ENCODE measurements around the gene STK32B.
"Not testable (repeated sequence)": the region's sequence is repeated elsewhere in the genome, so short reads cannot be mapped to it uniquely, and the experiment has no call there.

Gene STK32B

DNA sequence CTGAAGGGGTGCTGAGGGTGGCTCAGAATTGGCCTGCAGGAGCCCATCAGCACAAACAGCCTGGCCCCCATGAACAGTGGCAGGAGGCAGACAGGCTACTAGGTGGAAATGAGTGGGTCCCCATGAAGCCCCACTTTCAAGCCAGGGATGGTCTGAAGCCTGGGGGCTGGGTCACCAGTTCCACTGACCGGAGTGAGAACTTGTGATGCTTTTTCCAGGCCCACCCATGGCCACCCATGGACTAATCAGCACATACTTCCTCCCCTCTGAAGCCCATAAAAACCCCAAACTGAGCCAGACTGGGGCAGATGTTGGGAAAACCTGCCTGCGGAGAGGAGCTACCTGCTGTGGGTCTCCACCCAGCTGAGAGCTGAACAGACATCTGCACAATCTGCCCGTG is 372.9 kb downstream of the STK32B start:
- in situ Hi-C loops (cut with MboI; ENCODE audit: low sequenced_read_pairs), result no loop called here

DNA sequence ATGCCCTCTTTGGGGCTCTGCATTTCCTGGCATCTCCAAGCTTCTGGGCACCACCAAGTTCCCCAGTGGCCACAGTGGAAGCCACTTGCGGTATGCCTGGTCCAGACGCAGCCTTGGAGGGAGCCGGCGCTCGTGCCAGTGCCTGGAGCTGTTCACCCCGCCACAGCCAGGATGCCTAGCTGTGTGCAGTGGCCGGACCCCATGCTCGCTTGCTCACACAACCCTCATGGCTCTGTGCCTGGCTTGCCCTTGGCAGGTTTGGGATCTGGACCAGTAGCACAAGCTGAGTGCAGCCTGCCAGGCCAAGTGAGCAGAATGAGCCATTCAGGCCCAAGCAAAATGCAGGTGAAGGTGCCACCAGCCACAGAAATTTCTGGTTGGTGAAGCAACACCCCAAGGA is 373.6 kb downstream of the STK32B start:
- in situ Hi-C loops (cut with MboI; ENCODE audit: low sequenced_read_pairs), result no loop called here

DNA sequence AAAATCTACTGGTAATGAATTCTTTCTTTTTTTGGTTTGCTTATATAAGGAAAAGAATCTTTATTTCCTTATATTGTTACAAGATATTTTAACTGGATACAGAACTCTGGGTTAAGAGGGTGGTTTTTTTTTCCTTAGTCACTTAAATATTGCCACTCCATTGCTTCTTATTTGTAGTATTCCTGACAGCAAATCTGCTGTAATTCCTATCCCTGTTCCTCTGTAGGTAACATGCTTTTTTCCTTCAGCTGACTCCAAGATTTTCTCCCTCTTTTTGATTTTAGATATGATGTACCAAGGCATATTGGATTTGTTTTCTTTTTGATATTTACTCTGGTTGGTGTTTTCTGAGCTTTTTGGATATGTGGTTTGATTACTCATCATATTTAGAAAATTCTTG is 378.5 kb downstream of the STK32B start:
- in situ Hi-C loops (cut with MboI; ENCODE audit: low sequenced_read_pairs), result no loop called here

DNA sequence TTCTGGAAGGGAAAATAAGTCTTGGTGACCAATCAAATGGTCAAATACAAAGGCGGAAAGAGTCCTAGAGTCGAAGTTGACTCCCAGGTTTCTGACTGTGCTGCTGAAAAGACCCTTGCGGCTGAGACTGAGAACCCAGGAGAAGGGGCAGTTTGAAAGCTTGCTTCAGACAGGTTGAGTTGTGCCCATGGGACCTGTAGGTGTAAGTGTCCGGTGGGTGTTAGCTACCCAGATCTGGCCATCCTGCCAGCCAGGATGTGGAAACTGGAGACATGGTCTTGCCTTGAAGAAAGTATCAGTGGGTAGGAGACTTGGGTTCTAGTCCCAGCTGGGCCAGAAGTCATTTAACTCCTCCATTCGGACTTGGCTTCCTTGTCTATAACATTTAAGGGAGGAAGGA is 381.9 kb downstream of the STK32B start:
- in situ Hi-C loops (cut with MboI; ENCODE audit: low sequenced_read_pairs), result no loop called here

DNA sequence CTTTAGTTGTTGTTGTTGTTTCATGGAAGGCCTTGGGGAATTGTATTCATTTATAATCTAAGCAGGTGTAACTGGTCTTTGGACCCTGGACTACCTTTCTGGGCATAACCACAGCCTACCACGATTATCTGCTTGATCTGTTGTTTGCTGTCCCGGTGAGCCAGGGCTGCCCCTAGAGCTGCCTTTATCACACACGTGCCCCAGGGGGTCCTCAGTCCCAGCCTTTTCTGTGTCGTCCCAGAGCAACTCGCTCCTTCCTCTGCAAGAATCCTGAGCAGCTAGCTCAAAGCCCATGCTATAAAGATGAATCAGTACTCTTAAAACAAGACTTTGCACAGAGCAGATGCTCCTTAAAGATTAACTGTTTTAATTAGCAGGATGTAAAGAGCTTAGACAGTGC is 383.9 kb downstream of the STK32B start:
- in situ Hi-C loops (cut with MboI; ENCODE audit: low sequenced_read_pairs), result no loop called here

DNA sequence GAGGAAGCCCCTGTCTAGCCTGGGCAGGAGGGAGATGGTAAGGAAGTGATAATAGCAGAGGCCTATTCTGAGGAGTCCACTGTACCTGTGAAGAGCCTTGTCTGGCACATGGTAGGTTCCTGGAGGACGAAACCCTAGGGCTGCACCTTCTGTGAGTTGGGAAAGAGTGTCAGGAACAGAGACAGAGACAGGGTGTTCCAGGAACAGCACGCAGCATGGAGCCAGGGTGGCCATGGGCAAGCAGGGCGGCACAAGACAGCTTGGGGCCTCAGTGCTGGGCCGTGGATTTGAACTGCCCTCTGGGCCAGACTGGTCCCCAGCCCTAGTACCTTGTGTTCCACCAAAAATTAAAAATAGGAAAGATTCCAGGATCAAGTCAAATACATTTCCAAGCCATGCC is 384.5 kb downstream of the STK32B start:
- in situ Hi-C loops (cut with MboI; ENCODE audit: low sequenced_read_pairs), result no loop called here

DNA sequence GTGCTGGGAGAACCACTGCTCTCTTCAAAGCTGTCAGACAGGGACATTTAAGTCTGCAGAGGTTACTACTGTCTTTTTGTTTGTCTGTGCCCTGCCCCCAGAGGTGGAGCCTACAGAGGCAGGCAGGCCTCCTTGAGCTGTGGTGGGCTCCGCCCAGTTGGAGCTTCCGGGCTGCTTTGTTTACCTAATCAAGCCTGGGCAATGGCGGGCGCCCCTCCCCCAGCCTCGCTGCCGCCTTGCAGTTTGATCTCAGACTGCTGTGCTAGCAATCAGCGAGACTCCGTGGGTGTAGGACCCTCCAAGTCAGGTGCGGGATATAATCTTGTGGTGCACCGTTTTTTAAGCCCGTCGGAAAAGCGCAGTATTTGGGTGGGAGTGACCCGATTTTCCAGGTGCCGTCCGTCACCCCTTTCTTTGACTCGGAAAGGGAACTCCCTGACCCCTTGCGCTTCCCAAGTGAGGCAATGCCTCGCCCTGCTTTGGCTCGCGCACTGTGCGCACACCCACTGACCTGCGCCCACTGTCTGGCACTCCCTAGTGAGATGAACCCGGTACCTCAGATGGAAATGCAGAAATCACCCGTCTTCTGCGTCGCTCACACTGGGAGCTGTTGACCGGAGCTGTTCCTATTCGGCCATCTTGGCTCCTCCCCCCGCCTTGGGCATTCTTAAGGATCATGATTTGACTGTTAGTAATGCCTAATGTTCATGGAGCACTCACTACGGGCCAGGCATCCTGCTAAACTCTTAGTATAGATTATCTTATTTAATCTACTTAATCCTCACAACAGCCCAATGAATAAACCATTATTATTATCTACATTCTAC is 392.9 kb downstream of the STK32B start:
- in situ Hi-C loops (cut with MboI; ENCODE audit: low sequenced_read_pairs), result not testable (repeated sequence)

DNA sequence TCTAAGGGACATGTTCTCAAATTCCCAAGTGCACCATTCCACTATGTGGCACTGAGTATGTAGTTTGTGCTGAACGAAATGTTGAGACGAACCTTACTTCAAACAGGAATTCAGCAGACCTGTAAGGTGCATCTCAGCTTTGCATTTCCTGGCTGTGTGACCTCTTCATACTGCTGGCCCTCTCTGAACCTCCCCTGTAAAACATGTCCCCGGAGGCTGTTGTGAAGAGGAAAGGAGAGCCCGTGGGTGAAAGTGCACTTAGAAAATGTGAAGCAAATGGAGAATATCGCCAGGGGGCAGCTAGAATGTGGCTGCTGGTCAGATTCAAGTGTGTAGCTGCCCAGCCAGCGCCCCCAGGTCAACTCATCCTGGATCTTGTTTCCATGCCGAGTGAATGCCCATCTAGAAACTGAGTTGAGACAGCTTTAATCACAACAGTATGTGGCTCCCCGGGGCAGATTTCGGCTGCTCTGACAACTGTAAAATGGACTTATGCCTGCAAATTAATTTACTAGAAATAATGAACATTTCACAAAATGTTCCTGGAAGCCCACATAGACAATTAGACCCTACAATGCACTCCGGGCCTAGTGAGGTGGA is 393.7 kb downstream of the STK32B start:
- in situ Hi-C loops (cut with MboI; ENCODE audit: low sequenced_read_pairs), result no loop called here

DNA sequence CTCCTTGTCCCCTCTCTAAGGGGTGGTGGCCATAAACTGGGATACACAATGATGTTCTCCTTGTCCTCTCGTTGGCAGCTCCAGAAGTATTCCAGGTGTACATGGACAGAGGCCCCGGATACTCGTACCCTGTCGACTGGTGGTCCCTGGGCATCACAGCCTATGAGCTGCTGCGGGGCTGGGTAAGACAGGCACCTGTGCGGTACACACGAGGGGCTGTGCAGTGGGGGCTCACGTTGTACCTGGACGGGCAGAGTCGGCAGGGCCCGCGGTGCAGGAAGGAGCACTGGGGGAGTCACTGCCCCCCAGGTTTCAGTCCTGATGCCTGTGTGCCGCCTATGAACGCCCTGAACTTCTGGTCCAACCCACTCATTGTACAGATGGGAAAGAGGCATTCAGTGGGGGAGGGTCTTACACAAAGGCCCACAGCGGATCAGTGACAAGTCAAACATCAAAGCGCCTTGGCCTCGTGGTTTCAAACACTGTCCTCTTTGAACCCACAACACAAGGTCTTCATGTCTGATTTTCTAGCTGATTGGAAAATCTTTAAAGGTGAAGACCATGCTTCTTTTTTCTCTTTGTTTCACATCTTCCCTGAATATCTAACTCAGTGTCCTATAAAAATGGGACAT is 395.4 kb downstream of the STK32B start:
- in situ Hi-C loops (cut with MboI; ENCODE audit: low sequenced_read_pairs), result no loop called here

DNA sequence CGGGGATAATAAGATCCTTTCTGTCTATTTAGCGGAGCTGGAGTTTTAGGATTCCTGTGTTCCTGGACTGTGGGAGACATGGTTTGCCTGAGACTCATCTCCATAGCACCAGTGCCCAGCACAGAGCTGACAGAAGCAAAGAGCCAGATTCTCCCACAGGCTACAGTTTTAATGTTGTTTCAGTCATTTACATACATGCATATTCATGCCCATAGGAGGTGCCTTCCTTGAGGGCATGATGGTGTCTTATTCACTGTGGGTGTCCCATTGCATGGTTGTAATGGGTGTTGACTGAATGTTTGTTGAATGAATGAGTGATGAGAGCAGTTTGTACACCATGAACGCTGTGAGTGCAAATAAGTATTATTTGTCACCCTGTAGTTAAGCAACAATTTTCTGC is 396.5 kb downstream of the STK32B start:
- in situ Hi-C loops (cut with MboI; ENCODE audit: low sequenced_read_pairs), result no loop called here

DNA sequence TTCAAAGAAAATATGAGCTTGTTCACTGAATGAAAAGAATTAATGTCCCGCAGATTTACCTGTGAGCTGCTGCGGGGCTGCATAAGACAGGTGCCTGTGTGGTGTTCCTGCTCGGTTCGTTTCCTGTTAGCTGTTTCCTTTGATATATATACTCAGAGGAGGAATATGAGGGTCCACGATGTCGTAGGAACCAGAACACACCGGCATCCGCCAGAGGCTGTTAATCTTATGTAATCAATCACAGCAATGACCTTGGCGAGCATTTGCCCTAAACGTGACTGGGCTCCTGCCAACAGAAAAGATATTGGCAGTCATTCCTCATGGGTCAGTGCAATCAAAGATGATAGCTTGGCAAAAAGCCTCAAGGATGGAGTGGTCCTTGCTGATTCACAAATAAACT is 396.9 kb downstream of the STK32B start:
- in situ Hi-C loops (cut with MboI; ENCODE audit: low sequenced_read_pairs), result no loop called here

DNA sequence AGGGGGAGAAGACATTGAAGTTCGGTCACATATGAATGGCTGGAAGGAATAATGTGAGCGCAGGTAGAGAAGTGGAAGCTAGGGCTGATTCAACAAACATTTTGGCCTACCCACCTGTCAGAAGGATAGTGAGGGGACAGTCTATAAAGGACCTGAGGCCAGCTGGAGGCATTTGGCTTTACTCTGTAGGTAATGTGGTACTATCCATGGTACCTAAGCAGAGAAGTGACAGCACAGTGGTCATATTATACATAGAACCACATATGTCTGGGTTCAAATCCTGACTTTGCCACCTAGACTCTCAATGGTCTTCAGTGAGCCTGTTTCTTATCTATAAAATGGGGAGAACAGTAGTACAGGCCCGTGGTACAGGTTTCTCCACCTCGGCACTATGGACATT is 400.0 kb downstream of the STK32B start:
- in situ Hi-C loops (cut with MboI; ENCODE audit: low sequenced_read_pairs), result no loop called here

DNA sequence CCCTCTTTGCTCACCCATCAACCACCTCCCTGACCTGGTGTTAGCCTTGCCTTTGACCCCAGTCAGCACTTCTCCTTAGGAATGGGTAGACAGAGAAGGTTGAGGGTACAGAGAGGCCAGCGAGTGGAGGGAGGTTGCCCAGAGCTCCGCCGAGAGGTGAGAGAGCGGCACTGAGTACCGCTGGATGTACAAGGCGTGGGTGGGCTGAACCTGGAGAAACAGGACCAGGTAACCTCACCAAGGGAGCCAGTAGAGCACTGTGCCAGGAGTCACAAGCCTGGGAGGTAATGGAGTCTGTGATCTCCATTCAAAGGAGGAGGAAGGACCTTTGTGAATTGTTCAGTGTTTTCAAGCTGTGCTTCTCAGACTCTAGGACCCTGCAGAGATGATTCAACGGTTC is 400.9 kb downstream of the STK32B start:
- in situ Hi-C loops (cut with MboI; ENCODE audit: low sequenced_read_pairs), result no loop called here

DNA sequence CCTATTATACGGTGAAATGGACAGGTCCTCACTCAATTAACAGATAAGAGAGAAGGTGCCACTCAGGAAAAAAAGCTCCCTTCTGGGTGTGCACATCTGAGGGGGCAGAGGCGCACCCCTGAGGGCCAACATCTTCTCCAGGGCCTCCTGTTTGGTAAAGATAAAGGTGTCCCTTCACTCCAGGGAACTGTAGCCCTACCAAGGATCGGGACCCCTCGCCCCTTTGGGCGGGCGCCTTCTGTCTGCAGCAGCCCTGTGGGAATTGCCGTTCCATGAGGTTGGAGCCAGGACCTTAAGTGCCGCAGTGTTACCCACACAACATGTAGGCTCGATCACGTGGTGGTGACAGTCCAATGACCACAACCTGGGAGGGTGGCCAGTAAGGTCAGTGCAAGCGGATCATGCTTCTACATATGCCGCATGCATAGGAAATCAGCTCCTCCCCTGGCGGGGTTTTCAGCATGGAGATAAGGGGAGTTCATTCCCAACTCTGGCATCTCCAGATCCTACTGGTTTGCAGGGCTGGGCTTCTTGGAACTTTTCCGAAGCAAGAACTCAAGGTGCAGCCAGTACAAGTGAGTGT is 403.8 kb downstream of the STK32B start:
- in situ Hi-C loops (cut with MboI; ENCODE audit: low sequenced_read_pairs), result no loop called here

DNA sequence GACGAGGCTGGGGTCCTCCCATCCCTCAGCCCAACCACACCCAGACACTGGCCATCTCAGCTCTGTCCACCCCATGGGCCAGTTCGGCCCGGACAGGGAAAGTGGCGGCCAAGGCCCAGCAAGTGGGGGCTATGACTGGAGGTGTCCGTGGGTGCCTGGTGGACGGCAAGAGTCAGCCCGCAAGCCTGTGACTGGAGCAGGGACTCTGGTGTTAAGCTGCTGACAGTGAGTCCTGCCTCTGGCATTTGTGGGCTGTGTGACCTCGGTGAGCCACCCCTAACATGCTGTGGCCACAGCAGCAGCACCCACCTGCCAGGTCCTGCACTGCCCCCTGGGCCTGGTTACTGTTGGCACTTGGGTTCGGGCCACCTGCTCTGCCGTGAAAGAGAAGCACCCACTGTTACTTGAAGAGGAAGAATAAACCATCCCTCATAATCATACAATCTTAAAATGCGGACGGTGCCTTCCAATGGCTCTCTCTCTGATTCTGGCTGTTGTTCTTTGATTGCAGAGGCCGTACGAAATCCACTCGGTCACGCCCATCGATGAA is 405.1 kb downstream of the STK32B start:
- in situ Hi-C loops (cut with MboI; ENCODE audit: low sequenced_read_pairs), result no loop called here

DNA sequence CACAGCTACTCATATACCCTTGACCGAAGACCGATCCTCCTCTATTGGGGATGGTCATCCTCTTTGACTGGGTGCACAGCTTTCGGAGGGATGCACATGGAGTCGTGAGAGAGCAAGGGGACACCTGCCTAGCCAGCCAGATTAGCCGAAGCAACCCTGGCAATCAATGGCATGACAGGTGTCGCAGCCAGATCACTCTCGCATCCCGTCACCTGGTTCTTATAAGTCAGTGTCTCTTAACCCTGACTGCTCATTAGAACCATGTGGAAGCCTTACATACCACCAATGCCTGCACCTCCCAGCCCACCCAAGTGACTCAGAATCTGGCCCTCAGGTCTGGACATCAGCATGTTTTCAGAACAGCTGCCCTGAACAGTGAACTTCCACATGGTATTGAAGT is 407.4 kb downstream of the STK32B start:
- in situ Hi-C loops (cut with MboI; ENCODE audit: low sequenced_read_pairs), result no loop called here

DNA sequence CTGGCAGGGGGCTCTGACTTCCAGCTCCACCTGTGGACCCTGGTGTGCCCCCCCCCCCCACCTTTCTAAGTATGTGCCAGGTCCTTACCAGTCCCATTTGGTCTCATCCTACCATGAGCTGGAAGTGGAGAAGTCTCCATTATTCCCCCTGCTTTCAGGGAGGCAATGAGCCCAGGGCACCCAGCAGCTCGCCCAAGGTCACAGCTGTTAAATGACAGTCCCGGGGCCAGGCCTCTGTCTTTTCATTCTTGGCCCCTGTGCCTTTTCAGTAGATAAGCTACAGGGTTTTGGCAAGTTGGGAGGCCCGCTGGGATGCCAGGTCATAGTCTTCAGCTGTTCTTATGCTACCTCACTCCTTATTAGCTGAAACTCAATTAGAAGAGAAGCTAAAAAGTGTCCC is 408.0 kb downstream of the STK32B start:
- in situ Hi-C loops (cut with MboI; ENCODE audit: low sequenced_read_pairs), result no loop called here

DNA sequence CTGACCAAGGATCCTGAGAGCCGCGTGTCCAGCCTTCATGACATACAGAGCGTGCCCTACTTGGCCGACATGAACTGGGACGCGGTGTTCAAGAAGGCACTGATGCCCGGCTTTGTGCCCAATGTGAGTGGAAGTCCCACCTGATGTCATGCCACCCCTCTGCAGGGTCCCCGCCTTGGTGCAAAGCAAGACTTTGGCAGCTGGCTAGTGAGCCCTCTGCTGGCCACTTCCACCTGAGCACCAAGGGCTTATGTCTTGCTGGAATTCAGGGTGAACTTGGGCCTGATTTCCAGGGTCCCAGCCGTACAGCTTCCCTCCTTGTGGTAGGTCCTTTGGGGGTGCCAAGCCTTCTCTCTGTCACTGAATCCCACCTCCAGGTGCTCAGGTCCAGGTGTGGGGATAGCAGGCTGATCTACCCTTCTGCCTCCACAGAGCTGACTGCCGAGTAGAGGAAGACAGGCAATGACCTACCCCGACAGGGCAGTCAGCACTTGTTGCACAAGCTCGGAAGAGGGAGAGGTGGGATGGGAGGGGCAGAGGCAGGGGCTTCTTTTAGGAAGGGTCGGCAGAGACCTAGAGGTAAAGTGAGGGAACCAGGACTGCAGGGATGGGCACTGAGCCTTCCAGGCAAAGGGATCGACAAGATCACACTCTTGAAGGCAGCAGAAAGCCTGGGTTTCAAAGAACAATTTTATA is 409.0 kb downstream of the STK32B start:
- in situ Hi-C loops (cut with MboI; ENCODE audit: low sequenced_read_pairs), result no loop called here

DNA sequence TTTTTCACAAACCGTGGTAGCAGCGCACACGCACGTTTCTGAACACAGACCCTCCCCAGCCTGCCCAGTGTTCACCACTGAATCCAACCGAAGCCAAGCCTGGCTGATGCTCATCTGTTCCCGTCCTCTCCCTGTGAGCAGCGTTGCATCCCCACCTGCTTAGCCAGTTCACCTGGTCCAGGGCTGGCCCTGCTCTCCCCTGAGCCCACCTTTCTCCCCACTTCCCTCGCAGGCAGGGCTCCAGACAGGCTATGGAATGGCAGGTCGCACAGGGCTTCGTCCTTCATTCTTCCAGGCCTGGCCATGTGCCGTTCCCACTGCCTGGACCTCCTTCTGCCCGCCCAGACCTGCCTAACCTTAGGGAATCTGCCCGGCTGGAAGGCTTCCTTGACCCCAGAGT is 410.2 kb downstream of the STK32B start:
- in situ Hi-C loops (cut with MboI; ENCODE audit: low sequenced_read_pairs), result no loop called here

DNA sequence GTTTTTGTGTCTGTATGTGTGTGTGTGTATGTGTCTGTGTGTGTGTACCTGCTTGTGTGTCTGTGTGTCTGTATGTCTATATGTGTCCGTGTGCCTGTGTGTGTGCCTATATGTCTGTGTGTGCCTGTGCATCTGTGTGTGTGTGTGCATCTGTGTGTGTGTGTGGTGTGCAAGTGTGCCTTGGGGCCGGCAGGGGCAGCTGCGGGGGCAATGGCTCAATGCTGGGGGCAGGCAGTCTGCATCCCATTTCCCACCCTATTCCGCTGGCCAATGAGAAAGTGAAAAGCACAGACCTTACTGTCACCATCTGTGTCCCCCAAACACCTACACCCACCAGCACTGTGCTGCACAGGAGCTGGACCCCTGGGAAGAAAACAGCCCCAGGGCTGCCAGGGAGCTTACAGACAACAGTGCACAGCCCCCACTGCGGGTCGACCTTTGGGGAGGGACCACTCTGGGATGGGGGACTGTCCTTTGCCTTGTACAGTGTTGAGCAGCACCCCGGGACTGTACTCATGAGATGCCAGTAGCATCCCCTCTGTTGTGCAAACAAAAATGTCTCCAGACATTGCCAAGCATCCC is 411.1 kb downstream of the STK32B start:
- in situ Hi-C loops (cut with MboI; ENCODE audit: low sequenced_read_pairs), result no loop called here

DNA sequence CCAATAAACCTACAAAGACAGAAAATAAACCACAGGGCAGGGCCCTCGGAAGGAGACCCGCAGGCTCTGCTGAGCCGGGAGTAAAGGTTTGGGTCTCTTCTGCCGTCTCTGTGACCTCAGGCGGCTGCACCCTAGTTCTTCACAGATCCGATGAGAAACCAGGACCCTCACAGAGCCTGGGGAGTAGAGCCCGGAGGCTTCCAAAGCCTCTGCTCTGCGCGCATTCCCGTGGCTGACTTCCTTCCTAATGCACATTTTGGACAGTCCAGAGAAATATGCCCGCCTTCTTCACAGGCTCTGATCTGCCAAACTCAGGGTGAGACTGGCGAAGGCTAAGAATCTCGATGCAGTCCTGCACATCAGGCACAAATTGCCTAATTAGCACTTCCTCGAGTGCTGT is 411.6 kb downstream of the STK32B start:
- in situ Hi-C loops (cut with MboI; ENCODE audit: low sequenced_read_pairs), result no loop called here
